Measurements from ENCODE around the gene HARS1.

DNA sequence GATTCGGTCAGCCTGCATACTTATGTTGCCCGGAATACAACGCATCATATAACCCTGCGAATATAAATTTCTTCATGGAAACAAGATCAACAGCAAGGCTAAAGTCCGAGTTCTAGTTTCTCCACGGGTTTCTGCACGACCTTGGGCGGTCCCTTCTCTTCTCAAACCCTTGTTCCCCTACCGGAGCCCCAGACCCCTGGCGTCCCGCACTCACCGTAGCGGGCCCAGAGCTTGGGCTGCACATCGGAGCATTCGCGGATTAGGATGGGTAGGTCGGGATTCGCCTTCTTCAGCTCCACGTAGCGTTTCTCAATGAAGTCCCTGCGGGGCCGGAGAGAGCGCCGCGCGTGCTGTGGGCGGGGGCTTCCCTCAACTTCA is 44.1 kb downstream of the HARS1 start:
- TF ChIP-seq, protein P1, sequence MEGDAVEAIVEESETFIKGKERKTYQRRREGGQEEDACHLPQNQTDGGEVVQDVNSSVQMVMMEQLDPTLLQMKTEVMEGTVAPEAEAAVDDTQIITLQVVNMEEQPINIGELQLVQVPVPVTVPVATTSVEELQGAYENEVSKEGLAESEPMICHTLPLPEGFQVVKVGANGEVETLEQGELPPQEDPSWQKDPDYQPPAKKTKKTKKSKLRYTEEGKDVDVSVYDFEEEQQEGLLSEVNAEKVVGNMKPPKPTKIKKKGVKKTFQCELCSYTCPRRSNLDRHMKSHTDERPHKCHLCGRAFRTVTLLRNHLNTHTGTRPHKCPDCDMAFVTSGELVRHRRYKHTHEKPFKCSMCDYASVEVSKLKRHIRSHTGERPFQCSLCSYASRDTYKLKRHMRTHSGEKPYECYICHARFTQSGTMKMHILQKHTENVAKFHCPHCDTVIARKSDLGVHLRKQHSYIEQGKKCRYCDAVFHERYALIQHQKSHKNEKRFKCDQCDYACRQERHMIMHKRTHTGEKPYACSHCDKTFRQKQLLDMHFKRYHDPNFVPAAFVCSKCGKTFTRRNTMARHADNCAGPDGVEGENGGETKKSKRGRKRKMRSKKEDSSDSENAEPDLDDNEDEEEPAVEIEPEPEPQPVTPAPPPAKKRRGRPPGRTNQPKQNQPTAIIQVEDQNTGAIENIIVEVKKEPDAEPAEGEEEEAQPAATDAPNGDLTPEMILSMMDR (optimal IDR thresholded peaks at IDR 0.05 in 1 of 3, IDR thresholded peaks at IDR 0.05 in 1 of 3, conservative IDR thresholded peaks at IDR 0.05 in 1 of 3; ENCODE audit: extremely low read depth in 1 of 3, insufficient read depth in 2 of 3, low read length in 3 of 3) = no peak
- no peak for TF ChIP-seq EZH2 (IDR thresholded peaks at IDR 0.05; ENCODE audit: low read length)

Measured in keratinocyte (primary cell).